PC-3 (cell line): ENCODE results near the gene DCAF15. TPM values are rescaled to one million over a fixed set of nuclear protein-coding genes. Genes with fewer than 3 reads are reported as not detected.

ENCODE experiments used
- ATAC-seq: fragments of 200-7000 bp; cut with Tn5 transposase; 2 replicates; pipeline ENCODE4 v1.9.1; 2020; ENCODE audit warnings: mild to moderate bottlenecking, moderate library complexity
- BruUV-seq: library from RNA; stranded (reverse); fragments of 400-500 nt; replicated peaks from 2 replicates; lab custom pipeline; 2021; lab: Mats Ljungman, UMichigan
- CTCF ChIA-PET: fragments of 300-600 bp; sonication (Branson Sonifier 250); formaldehyde crosslinking; loops from one replicate; lab custom pipeline; 2022; ENCODE audit warnings: antibody characterized with exemption; lab: Charles Lee
- POLR2A ChIA-PET: fragments of 300-600 bp; sonication (Branson Sonifier 250); formaldehyde crosslinking; loops from one replicate; lab custom pipeline; 2022; ENCODE audit warnings: antibody characterized with exemption; ENCODE audit not compliant: unreplicated experiment; lab: Charles Lee
- DNase-seq: peaks from one replicate; pipeline ENCODE4 v3.0.0-alpha.2; 2015
- H2AFZ ChIP-seq: fragments of 300-600 bp; sonication (generic); 2 replicates; pipeline ENCODE4 v1.6.0; 2016; ENCODE audit warnings: antibody characterized with exemption, low read length
- H3F3A ChIP-seq: fragments of 300-600 bp; sonication (generic); one replicate; pipeline ENCODE4 v1.6.0; 2017; ENCODE audit warnings: antibody characterized with exemption, low read length, control low read depth, mild to moderate bottlenecking; ENCODE audit not compliant: unreplicated experiment
- H3K27ac ChIP-seq: fragments of 300-600 bp; sonication (generic); 2 replicates; pipeline ENCODE4 v1.5.1; 2016; ENCODE audit warnings: mild to moderate bottlenecking, low read length
- H3K27me3 ChIP-seq: fragments of 300-600 bp; sonication (generic); 2 replicates; pipeline ENCODE4 v1.6.1; 2016; ENCODE audit warnings: low read length, mixed read lengths
- H3K36me3 ChIP-seq: fragments of 300-600 bp; sonication (generic); 2 replicates; pipeline ENCODE4 v1.6.1; 2016; ENCODE audit warnings: low read depth, mixed run types, low read length, mixed read lengths
- H3K4me1 ChIP-seq: fragments of 300-600 bp; sonication (generic); 2 replicates; pipeline ENCODE4 v1.5.1; 2016; ENCODE audit warnings: low read length; ENCODE audit not compliant: insufficient read depth
- H3K4me2 ChIP-seq: fragments of 300-600 bp; sonication (generic); 2 replicates; pipeline ENCODE4 v1.6.0; 2016; ENCODE audit warnings: low read length
- H3K4me3 ChIP-seq: fragments of 300-600 bp; sonication (generic); 2 replicates; pipeline ENCODE4 v1.5.1; 2016; ENCODE audit warnings: mild to moderate bottlenecking, low read length, mixed read lengths
- H3K79me2 ChIP-seq: fragments of 300-600 bp; sonication (generic); 2 replicates; pipeline ENCODE4 v1.6.1; 2017; ENCODE audit warnings: low read length, mixed read lengths
- H3K9ac ChIP-seq: fragments of 300-600 bp; sonication (generic); 2 replicates; pipeline ENCODE4 v1.6.0; 2016; ENCODE audit warnings: mild to moderate bottlenecking, low read length
- H3K9me2 ChIP-seq: fragments of 300-600 bp; sonication (generic); replicated peaks from 2 replicates; pipeline ENCODE4 v1.6.1; 2016; ENCODE audit warnings: mixed run types, low read length, mixed read lengths
- H3K9me3 ChIP-seq: fragments of 300-600 bp; sonication (generic); 2 replicates; pipeline ENCODE4 v1.6.1; 2016; ENCODE audit warnings: low read length, mixed read lengths
- H4K20me1 ChIP-seq: fragments of 300-600 bp; sonication (generic); 2 replicates; pipeline ENCODE4 v1.6.1; 2016; ENCODE audit warnings: low read length, mixed read lengths
- CTCF ChIP-seq: fragments of 300-600 bp; sonication (generic); conservative IDR thresholded peaks from 2 replicates; pipeline ENCODE4 v1.5.1; 2017; ENCODE audit warnings: antibody characterized with exemption, low read depth, mild to moderate bottlenecking, low read length
- EZH2 ChIP-seq: fragments of 300-600 bp; sonication (generic); IDR thresholded peaks from one replicate; pipeline ENCODE4 v1.6.1; 2017; ENCODE audit warnings: antibody characterized with exemption, mild to moderate bottlenecking, low read length; ENCODE audit not compliant: unreplicated experiment
- EZH2phosphoT487 ChIP-seq: fragments of 300-600 bp; sonication (generic); IDR thresholded peaks from 2 replicates; pipeline ENCODE4 v1.6.1; 2018; ENCODE audit warnings: mild to moderate bottlenecking, antibody characterized with exemption, low read length, borderline replicate concordance
- intact Hi-C: fragments of 100-400 bp; cut with micrococcal nuclease; formaldehyde crosslinking; loops from 2 replicates; pipeline ENCODE4 v1.9.0; 2023
- total RNA-seq: library from RNA; depleted of rRNA; stranded (reverse); fragments of >200 nt; gene quantifications from 2 replicates; pipeline ENCODE4 v1.2.3, GENCODE V29; 2014

DCAF15 gene
- total RNA-seq, 1 experiment from 2014 or later: 50.8 TPM

- no peaks in the 10 kb centered on the region for H4K20me1 ChIP-seq
- no peaks in the 10 kb centered on the region for H3K36me3 ChIP-seq
- ChIA-PET CTCF (no interaction called here), POLR2A (no interaction called here)
- H3K27ac ChIP-seq: no peak within 1 kb of the TSS
- no TSS peak for BruUV-seq
- H3K9ac ChIP-seq: no peak within 1 kb of the TSS
- H3K27me3 ChIP-seq: no peaks in the 10 kb centered on the region
- H3K4me1 ChIP-seq: no peaks in the 10 kb centered on the region
- no peak within 1 kb of the TSS for H2AFZ ChIP-seq
- TF ChIP-seq EZH2phosphoT487 (no peak), CTCF (no peak), EZH2 (no peak)
- no peak within 1 kb of the TSS for H3K4me2 ChIP-seq
- H3K9me3 ChIP-seq: no peaks in the 10 kb centered on the region
- DNase-seq: no peak
- H3F3A ChIP-seq: no peaks in the 10 kb centered on the region
- no peak within 1 kb of the TSS for H3K4me3 ChIP-seq
- intact Hi-C loops: no loop called here
- no peaks in the 10 kb centered on the region for H3K9me2 ChIP-seq
- no peaks in the 10 kb centered on the region for H3K79me2 ChIP-seq
- ATAC-seq: no peak; the same call in 1 of the 2 replicates
Measured at GRCh38 chr19:13938301-13939064, 13.8 kb upstream of the DCAF15 start, which contains the start of gene PODNL1. PODNL1 (minus strand) TSS chr19:13938417; CDS start chr19:13938181, 236 bp downstream.

DNA sequence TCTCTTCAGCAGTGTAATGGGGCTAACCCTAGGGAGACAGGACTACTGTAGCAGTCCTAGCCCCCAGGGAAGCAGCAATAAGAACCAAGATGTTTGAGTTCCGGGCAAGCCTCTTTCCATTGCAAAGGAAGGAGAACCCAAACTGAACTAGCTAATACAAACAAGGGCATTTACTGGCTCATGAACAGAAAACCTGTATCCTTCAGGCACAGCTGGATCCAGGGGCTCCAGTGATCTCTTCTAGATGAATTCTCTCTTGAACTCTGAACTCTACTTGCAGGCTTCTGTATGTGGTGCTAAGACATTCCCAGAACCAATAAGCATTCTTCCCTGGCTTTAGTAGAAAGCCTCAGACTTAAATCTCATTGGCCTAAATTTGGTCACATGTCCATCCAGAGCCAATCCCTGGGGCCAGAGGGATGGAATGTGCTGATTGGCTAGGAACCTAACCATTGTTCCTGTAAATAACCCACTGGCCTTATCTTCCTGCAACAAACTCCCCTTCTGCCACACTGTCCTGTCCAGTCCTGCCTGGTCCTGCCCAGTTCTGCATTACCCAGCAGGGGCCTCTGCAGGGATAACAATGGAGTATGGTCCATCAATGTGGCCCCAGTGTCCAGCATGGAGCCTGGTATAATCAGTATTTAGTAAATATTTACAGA, 10.2 kb upstream of the DCAF15 start:
- intact Hi-C loops: no loop called here
- ATAC-seq (no peak), DNase-seq (no peak)
- no peaks in the 10 kb centered on the region for H3K9me3 ChIP-seq
- ChIA-PET POLR2A (no interaction called here), CTCF (no interaction called here)
- H3K27ac ChIP-seq: no peak overlapping the region
- H3K4me3 ChIP-seq: no peak overlapping the region
- no peaks in the 10 kb centered on the region for H3K9me2 ChIP-seq
- TF ChIP-seq EZH2phosphoT487 (no peak), EZH2 (no peak), CTCF (no peak)
- H3K9ac ChIP-seq: no peak overlapping the region
- no peaks in the 10 kb centered on the region for H3K36me3 ChIP-seq
- no peaks in the 10 kb centered on the region for H3F3A ChIP-seq
- no peak overlapping the region for H2AFZ ChIP-seq
- H4K20me1 ChIP-seq: no peaks in the 10 kb centered on the region
- no TSS peak for BruUV-seq
- no peaks in the 10 kb centered on the region for H3K79me2 ChIP-seq
- H3K27me3 ChIP-seq: no peaks in the 10 kb centered on the region
- no peak overlapping the region for H3K4me2 ChIP-seq
- 0 out of 2 replicates have a peak, but pooled peaks cover 4% of the 10 kb centered on the region for H3K4me1 ChIP-seq
